Measurements from ENCODE around the gene SMAP2.
"Not testable (repeated sequence)": the region's sequence is repeated elsewhere in the genome, so short reads cannot be mapped to it uniquely, and the experiment has no call there.

SMAP2 gene

DNA sequence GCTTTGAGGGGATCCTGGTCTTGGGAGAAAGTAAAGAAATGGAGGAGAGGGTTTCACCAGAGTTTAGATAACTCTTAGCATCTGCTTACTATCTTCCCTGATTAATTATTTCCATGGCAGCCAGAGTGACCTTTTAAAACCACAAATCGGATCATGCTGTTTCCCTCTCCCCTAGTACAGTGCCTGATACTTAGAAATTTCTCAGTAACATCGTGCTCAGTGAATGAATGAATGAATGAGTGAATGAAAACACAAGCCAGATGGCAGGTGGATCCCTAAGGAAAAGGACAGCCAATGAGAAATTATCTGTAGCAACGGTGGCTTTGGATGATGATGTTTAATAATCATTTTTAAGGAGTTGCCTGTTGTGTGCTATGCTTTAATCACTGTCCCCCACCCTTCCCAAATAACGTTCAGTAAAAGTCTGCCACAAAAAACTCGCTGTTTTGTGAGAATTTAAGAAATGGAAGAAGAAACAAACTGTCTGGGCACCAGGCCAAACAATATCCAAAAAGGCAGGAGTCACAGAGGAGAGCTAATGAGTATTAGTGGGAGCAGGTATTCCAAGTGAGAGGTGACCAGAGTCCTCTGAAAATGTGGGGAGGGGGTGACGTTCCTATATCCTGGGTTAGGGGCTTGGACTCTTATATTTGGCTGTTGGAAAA, 737 bp upstream of the SMAP2 start:
- no peak for DNase-seq

DNA sequence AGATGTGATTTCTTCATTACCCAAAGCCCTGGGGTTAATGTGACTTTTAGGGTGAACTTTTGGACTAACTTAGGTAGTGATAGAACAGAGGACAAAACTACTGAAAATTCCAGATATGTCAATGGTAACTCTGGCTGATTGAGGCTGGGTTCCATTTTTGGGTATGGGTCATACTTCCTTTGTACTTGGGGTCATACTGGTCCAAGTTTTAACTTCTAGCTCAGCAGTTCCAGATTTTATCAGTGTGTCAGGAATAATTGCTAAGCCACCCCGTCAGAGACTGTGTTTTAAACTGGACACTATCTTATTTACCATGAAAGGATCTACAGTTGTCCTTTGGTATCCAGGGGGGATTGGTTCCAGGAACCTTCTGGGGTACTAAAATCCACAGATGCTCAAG, 4.0 kb downstream of the SMAP2 start:
- no peak for DNase-seq

DNA sequence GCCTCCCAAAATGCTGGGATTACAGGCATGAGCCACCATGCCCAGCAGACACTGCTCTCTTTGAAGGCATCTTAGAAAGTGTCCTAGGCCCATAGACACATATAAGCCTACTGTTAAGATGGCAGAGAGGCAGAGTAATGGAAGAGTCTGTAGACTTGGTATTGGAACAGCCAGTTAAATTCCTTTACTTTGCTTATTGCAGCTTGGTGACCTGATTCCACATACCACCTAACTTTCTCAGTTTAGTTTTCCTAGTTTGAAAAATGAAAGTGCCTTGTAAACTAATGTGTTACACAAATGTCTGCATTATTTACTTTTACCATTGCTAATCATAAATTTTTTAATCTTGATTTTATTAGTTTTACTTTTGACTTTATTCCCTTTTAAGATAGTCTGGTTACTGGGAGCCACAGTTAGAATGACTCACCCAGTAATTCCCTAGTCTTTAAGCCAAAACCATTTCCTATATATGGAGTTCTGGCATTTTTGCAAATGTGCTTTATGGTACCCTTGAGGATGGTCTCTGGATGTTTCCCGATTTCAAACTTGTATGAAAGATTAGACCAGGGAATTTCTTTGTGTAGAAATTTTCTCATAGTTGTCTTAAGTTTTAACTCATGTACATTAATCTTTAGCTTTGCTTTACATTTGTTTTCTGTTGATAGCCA, 6.4 kb downstream of the SMAP2 start:
- no peak for DNase-seq

DNA sequence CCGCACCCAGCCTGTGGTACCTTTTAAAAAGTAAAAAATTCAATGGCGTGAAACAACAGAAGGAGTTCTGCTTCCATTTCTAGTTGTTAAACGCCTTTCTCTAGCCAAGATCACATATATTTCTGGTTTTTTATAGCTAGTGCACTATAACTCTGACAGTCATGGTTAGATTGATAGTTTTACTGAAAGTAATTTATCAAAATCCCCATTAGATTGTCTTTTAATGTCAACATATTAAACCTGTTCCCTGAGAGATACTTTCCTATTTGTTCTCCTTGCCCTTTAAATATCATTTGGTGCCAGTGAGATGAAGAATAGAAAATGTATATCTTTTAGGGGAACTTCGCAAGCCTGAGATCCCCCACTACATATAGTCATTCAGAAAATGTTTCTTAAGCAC, 7.3 kb downstream of the SMAP2 start:
- DNase-seq: no peak

DNA sequence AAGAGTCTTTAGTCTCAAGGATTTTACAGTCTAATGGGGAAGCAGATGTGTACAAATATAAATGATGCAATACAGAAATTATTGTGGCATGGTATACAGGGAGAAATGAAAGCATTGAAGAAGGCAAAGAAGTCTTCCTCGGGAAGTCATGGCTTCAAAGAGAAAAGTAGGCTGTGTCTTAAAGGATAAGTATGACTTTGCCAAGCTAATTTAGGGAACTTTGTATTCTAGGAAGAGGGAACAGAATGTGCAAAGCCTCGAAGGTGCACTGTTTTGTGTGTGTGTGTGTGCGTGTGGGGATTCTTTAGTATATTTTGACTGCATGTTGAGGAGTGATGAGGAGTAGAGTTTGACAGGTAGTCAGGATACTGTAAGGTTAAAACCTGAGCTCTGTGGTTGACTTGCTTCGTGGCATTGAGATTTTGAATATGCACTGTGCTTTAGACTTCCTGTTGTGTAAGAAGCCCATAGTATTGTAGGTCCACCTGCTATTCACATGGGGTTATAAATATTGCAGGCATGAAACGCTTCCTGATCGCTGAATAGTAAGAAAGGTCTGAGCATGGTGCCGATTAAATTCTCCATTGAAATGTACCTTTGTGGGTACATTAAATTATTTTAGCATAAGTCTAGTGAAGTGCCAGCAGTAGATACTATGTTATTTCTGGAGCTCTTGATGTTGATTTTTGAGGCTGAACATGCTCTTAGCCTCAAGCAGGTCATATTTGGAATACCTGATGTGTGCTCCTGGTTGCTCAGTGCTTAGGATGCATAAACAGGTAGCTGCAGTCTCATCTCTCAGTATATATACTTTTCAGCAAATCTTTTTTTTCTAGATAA, 8.0 kb downstream of the SMAP2 start:
- no peak for DNase-seq

DNA sequence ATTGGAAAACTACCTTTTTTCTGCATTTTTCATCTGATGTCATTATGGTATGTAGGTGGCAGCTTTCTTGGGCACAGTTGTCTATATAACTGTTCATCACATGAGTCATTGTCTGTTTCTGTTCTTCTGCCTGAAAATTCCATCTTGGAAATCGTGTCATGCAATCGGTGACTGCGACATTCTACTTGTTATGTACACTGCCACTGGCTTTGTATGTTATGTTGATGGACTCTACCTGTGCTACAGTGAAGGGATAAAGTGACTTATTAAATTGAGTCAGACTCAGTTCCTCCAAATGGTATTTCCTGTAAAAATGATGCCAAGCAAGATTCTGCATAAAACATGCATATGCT, 8.6 kb downstream of the SMAP2 start:
- DNase-seq: no peak

DNA sequence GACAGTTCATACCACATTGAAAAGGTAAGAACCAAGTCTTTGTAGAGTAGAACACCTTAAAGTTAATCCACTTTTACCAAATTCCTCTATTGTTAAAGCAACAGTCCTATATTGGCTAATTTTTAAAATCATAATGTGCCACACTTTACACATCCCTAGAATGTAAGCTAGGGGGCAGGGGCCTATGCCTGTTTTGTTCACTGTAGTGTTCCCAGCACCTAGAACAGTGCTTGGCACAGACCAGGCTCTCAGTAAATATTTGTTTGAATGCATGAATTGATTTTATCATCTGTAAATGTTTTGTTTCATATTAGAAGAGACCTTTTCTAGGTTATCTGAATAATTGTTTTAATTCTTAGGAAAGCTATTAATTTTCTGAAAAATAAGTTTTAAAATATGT, 9.1 kb downstream of the SMAP2 start:
- no peak for DNase-seq

DNA sequence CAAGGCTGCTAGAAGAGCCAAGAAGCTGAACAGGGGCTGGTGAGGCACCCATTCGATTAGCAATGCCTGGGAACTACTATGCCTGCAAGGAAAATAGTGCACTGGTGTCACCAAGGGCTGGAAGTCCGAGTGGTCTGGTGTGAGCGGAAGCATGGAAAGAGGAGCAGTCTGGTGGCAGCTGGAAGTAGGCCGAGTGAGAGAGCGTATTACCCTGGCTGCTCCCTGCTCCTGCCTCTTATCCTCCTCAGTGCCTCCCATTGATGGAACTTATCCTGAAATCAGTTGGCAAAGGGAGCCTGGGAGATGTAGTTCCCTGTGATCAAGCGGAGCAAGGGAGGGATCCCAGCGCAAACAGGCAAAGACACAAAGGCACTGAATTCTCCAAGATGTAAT, 9.6 kb downstream of the SMAP2 start:
- no peak for DNase-seq

DNA sequence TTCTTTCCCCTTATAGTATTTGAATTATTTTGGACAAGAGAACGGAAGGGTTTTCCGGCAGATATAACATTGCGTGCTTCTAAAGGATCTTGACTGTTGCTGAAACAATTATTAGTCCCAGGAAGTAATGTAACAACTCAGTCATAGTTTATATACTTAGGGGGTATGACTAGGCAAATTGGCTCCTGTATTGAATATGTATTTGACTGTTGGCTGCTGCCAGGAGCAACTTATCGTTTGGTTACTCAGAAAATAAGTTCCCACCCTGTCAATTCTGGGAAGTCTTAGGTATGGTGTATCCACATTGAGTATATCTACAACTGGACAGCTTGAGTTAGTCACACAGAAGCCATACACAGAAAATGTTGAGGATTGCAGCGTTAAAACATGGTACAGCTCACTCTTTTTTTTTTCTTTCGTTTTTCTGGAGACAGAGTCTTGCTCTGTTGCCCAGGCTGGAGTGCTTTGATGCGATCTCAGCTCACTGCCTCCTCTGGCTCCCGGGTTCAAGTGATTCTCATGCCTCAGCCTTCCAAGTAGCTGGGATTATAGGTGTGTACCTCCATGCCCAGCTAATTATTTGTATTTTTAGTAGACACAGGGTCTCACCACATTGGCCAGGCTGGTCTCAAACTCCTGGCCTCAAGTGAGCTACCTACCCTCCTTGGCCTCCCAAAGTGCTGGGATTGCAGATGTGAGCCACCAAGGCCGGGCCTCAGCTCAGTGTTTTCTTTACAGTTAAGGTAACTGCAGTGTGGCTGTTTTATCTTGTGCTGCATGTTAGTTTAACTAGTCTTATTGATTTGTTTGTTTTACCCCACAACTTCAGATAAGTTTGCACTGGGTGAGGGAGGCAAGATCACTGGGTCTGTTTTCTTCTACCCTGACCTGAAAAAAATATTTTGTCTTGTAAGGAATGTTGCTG, 10.2 kb downstream of the SMAP2 start:
- DNase-seq: no peak

DNA sequence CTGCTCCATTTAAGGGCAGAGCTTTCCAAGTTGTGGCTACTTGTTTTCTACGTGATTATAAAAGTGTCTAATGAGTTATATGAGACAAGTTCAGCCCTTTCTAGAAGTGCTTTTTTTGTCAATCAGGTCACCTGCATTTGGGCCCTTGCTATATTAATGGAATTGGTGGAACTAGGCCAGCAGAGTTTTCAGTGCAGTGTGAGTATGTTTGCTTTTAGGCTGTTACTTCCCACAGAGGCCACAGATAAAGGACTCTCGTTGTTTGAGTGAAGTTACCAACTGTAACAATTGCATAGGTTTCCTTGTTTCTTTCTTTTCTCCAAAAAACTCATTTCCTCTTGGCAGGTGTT, 10.9 kb downstream of the SMAP2 start:
- no peak for DNase-seq

DNA sequence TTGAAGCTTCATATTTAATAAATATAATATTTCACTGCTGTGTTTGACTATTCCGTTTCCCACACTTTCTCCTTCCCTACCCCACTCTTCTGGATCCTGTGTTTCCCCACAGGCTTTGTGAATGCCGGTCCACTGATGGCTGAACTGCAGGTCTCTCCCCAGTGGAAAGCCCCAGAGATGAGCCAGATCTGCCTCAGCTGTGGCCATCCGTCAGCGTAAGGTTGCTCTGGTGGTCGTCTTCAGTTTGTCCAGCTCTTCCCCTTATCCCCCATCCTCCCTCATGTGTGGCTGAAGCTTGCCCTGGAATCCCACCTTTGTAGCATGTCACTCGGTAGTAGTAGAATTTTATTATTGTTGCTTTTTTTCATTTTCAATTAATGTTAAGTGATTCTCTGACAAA, 11.4 kb downstream of the SMAP2 start:
- no peak for DNase-seq

DNA sequence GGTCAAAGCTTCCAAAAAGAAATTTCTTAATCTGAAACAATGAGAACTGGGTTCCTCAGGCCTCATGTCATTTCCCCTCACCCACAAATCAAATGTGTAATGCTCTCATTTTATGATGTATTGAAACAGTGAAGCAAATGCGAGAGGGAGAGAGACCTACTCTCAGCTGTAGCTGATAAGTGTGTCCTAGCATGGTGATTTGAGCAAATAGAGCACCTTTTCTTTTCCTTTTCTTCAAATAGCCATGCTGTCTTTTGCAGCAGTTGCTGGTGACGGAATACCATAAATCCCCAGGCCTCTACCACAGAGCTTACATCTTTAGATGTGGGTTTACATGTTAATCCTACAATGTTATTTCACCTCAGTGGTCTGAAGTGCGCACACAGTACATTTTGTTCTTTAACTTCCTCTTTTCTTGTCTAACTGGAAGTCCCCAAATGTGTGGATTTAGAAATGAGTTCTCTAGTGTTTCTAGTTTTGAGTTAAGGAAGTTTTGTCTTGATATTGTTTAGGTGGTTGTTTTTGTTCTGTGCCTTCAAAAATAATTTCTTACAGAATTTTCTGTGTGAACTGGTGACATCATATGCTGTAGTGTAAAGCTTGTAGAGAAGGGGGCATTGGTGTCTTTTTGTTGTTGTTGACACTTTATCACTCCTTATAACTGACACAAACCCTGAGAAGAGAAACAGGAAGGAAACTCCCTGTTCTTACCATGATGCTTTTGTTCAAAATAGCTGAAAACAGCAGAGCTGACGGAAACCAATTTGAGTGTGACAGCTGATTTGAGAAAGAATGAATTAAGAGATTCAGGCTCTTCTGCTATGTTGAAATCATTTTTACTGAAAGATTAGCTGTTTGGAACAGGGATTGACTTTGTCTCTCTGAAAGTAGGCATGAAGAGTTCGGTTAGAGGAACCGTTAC, 12.2 kb downstream of the SMAP2 start:
- DNase-seq: no peak

DNA sequence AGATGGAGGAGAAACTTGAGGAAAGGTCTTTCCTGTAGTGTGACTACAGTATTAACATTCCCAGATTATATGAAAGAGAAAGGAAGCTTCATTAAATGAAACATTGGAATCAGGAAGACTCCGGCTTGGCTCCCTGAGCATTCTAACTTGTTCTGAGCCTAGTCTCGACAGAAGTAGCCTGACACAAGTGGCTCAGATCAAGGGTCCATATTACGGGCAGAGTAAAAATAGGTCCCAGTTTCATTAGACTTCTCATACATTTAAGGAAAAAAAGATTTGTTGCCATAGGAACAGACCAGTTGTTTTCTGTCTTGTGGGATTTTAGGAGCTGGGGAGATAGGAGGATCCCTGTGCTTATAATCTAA, 12.8 kb downstream of the SMAP2 start:
- DNase-seq: no peak

DNA sequence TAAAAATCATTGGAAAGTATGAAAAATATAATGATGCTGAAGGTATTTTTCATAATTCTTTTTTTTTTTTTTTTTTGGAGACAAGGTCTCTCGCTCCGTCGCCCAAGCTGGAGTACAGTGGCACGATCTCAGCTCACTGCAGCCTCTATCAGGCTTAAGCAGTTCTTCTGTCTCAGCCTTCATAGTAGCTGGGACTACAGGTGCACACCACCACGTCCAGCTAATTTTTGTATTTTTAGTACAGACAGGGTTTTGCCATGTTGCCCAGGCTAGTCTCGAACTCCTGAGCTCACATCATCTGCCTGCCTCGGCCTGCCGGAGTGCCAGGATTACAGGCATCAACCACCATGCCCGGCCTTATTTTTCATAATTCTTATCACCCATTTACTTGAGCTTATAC, 13.3 kb downstream of the SMAP2 start:
- DNase-seq: no peak

DNA sequence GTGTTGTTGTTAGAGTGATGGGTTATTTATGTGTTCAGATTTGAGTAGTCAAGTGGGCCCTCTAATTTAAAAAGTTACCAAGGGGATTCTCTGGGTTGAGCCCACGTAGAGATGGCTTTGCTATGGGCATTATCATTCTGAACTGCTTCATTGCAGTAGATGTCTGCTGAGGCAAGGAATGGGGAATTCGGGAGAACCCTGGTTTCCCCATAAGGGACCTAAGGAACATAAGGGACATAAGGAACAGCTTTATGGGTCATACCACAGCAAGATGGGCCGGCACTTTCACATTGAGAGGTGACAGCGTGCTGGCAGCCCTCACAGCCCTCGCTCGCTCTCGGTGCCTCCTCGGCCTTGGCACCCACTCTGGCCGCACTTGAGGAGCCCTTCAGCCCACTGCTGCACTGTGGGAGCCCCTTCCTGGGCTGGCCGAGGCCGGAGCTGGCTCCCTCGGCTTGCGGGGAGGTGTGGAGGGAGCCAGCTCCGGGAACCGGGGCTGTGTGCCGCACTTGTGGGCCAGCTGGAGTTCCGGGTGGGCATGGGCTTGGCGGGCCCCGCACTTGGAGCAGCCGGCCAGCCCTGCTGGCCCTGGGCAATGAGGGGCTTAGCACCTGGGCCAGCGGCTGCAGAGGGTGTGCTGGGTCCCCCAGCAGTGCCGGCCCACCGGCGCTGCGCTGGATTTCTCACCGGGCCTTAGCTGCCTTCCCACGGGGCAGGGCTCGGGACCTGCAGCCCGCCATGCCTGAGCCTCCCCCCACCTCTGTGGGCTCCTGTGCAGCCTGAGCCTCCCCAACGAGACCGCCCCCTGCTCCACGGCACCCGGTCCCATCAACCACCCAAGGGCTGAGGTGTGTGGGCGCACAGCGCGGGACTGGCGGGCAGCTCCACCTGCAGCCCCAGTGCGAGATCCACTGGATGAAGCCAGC, 14.1 kb downstream of the SMAP2 start:
- not testable (repeated sequence) for DNase-seq

DNA sequence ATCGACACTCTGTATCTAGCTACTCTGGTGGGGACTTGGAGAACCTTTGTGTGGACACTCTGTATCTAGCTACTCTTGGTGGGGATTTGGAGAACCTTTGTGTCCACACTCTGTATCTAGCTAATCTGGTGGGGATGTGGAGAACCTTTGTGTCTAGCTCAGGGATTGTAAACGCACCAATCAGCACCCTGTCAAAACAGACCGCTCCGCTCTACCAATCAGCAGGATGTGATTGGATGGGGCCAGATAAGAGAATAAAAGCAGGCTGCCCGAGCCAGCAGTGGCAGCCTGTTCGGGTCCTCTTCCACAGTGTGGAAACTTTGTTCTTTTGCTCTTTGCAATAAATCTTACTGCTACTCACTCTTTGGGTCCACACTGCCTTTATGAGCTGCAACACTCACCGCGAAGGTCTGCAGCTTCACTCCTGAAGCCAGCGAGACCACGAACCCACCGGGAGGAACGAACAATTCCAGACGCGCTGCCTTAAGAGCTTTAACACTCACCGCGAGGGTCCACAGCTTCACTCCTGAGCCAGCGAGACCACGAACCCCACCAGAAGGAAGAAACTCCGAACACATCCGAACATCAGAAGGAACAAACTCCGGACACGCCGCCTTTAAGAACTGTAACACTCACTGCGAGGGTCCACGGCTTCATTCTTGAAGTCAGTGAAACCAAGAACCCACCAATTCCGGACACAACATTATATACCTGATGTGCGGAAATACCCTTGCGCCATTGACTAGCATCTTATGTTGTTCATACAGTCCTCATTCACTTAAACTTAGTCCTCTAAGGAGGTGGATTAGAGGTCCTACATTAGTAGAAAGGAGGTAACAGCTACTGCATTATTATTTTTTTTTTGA, 15.2 kb downstream of the SMAP2 start:
- DNase-seq: not testable (repeated sequence)

DNA sequence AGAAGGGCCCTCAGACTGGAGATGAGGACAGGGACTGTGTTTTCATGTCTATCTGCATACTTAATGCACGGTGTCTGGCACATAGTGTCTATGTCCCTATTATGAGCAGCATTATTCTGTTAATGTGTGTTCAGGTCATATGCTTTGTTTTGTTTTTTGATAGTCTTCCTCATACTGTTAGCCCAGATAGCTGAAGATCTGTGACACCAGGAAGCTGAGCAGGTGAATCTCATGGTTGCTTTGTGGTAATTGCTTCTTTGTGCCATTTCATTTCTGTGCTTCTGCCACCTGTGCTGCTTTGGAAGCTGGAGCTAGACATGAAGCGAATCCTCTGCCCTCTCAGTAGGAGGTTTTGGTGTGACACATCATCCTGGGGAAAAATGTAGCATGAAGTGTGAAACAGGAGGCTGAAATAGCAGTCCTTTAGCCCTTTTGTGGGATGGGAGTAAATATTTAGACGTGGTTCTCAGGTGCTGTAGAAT, 15.8 kb downstream of the SMAP2 start:
- no peak for DNase-seq

DNA sequence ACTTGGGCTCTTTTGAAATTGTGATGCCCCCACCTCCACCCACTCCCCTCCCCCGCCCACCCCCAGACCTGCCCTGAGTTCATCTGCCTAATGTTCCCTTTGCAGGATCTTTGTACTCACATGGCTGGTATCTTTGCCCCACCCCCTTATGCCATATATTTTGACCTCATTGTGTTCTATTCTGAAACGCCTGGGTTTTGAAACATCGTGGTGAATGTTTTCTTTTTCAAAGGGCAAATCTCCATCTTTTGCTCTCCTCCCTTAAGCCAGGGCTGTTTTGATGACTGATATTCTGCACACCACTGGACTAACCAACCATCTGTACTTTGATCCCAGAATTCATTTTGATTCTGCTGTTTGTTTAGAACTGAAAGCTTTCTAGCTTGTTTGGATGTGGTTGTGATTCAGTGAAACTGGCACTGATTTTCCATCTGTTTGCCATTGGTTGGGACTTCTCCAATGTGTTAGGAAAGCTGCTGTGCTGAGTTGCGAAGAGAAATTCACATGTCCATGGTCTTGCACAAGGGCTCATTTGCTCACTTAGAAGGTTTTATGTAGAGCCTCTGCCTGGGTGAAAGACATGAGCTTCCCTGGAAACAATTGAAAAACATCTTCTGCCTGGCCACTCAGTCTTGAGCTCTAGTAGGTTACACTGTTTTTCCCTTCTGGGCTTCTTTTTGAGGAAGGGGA, 16.5 kb downstream of the SMAP2 start:
- no peak for DNase-seq

DNA sequence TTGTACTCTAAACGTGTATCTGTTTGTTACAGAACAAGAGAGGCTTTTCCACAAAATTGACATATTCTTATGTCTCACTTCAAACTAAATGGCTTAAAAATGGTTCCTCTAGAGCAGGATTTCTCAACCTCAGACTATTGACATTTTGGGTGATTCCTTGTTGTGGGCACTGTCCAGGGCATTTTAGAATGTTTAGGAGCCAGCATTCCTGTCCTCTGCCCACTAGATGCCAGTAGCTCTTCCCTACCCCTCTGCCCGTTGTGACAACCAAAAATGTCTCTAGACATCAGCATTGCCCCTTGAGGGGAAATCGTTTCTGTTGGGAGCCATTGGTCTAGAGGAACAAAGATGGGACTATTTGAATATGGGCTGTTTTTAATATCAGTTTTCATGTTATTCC, 17.3 kb downstream of the SMAP2 start:
- no peak for DNase-seq
